ENCODE measurements around the gene LNX1.
"Not testable (repeated sequence)": the region's sequence is repeated elsewhere in the genome, so short reads cannot be mapped to it uniquely, and the experiment has no call there.

The LNX1 gene

GRCh38 chr4:53424280-53424679 lies 167.0 kb downstream of the LNX1 start:
- DNase-seq (ENCODE audit: extremely low read depth, insufficient read length): no peak
- Histone ChIP-seq H3K4me3 (replicated peaks; ENCODE audit: low read depth, low read length) (no peak overlapping the region), H3K27me3 (replicated peaks; ENCODE audit: control insufficient read depth, insufficient read depth, low read length) (no peaks in the 10 kb centered on the region), H3K36me3 (ENCODE audit: control insufficient read depth, insufficient read depth, low read length) (no peaks in the 10 kb centered on the region; the same call in none of the 2 replicates)
- TF ChIP-seq CTCF (IDR thresholded peaks at IDR 0.05; ENCODE audit: insufficient read depth, low read length, poor library complexity, severe bottlenecking): no peak

GRCh38 chr4:53422367-53422766 lies 168.9 kb downstream of the LNX1 start:
- H3K4me3 ChIP-seq (replicated peaks; ENCODE audit: low read depth, low read length): no peak overlapping the region
- H3K27me3 ChIP-seq (replicated peaks; ENCODE audit: control insufficient read depth, insufficient read depth, low read length): no peaks in the 10 kb centered on the region
- DNase-seq (ENCODE audit: extremely low read depth, insufficient read length): no peak
- no peak for TF ChIP-seq CTCF (IDR thresholded peaks at IDR 0.05; ENCODE audit: insufficient read depth, low read length, poor library complexity, severe bottlenecking)
- H3K36me3 ChIP-seq (ENCODE audit: control insufficient read depth, insufficient read depth, low read length): no peaks in the 10 kb centered on the region; the same call in none of the 2 replicates

GRCh38 chr4:53421791-53422190 lies 169.5 kb downstream of the LNX1 start:
- DNase-seq (ENCODE audit: extremely low read depth, insufficient read length): no peak
- TF ChIP-seq CTCF (IDR thresholded peaks at IDR 0.05; ENCODE audit: insufficient read depth, low read length, poor library complexity, severe bottlenecking): no peak
- H3K27me3 ChIP-seq (replicated peaks; ENCODE audit: control insufficient read depth, insufficient read depth, low read length): no peaks in the 10 kb centered on the region
- H3K36me3 ChIP-seq (ENCODE audit: control insufficient read depth, insufficient read depth, low read length): no peaks in the 10 kb centered on the region
- no peak overlapping the region for H3K4me3 ChIP-seq (replicated peaks; ENCODE audit: low read depth, low read length)

- no peaks in the 10 kb centered on the region for H3K27me3 ChIP-seq (replicated peaks; ENCODE audit: control insufficient read depth, insufficient read depth, low read length)
- H3K4me3 ChIP-seq (replicated peaks; ENCODE audit: low read depth, low read length): no peak overlapping the region
Measured at GRCh38 chr4:53419208-53419607, 172.1 kb downstream of the LNX1 start.

GRCh38 chr4:53409479-53409878 lies 181.8 kb downstream of the LNX1 start:
- not testable (repeated sequence) for DNase-seq (ENCODE audit: extremely low read depth, insufficient read length); H3K4me3 ChIP-seq (replicated peaks; ENCODE audit: low read depth, low read length); H3K27me3 ChIP-seq (replicated peaks; ENCODE audit: control insufficient read depth, insufficient read depth, low read length); H3K36me3 ChIP-seq (ENCODE audit: control insufficient read depth, insufficient read depth, low read length)

More at GRCh38 chr4:53419208-53419607, 172.1 kb downstream of the LNX1 start:
- no peak for TF ChIP-seq CTCF (IDR thresholded peaks at IDR 0.05; ENCODE audit: insufficient read depth, low read length, poor library complexity, severe bottlenecking)
- no peaks in the 10 kb centered on the region for H3K36me3 ChIP-seq (ENCODE audit: control insufficient read depth, insufficient read depth, low read length)
- DNase-seq (ENCODE audit: extremely low read depth, insufficient read length): no peak
